ENCODE measurements around the gene DYNLL2. TPM values are rescaled to one million over a fixed set of nuclear protein-coding genes. Genes with fewer than 3 reads are reported as not detected.

DYNLL2 gene
- total RNA-seq, 1 donor from 2014 or later = 46.8 TPM

- no peaks in the 10 kb centered on the region for H3K27me3 ChIP-seq
- H3K27ac ChIP-seq = no peak overlapping the region
- Mint-ChIP-seq H3K9me3 (peaks cover 5% of the 10 kb centered on the region), H3K27me3 (ENCODE audit: insufficient read depth, low read depth) (peaks cover 2% of the 10 kb centered on the region), H3K4me1 (no peaks in the 10 kb centered on the region), H3K36me3 (no peaks in the 10 kb centered on the region), H3K4me3 (no peak overlapping the region), H3K27ac (no peak overlapping the region)
- H4K20me1 ChIP-seq (ENCODE audit: low read depth) = no peaks in the 10 kb centered on the region
- no peaks in the 10 kb centered on the region for H3K4me1 ChIP-seq
- no peaks in the 10 kb centered on the region for H3K9me3 ChIP-seq (ENCODE audit: low read depth)
- H3F3A ChIP-seq (ENCODE audit: low read depth) = peaks cover 1% of the 10 kb centered on the region
- TF ChIP-seq CTCF (IDR thresholded peaks at IDR 0.05) (no peak), EZH2phosphoT487 (IDR thresholded peaks at IDR 0.05) (no peak), EZH2 (IDR thresholded peaks at IDR 0.05) (no peak)
- DNase-seq (ENCODE audit: low spot score) = no peak
- no peak overlapping the region for H3K4me3 ChIP-seq
- no peak overlapping the region for H3K4me2 ChIP-seq
- H3K36me3 ChIP-seq = no peaks in the 10 kb centered on the region
- H2AFZ ChIP-seq (replicated peaks) = no peak overlapping the region
- H3K79me2 ChIP-seq (ENCODE audit: low read depth) = no peaks in the 10 kb centered on the region
- H3K9ac ChIP-seq = no peak overlapping the region
These were observed 21.9 kb downstream of the DYNLL2 start for GRCh38 chr17:58105093-58105492.

- Histone ChIP-seq H3K79me2 (ENCODE audit: low read depth) (no peaks in the 10 kb centered on the region), H4K20me1 (ENCODE audit: low read depth) (no peaks in the 10 kb centered on the region), H3K27ac (no peak overlapping the region), H2AFZ (replicated peaks) (no peak overlapping the region), H3F3A (ENCODE audit: low read depth) (peaks cover 6% of the 10 kb centered on the region), H3K9me3 (ENCODE audit: low read depth) (no peaks in the 10 kb centered on the region), H3K27me3 (no peaks in the 10 kb centered on the region), H3K4me3 (no peak overlapping the region), H3K4me2 (no peak overlapping the region), H3K4me1 (no peaks in the 10 kb centered on the region), H3K9ac (no peak overlapping the region), H3K36me3 (no peaks in the 10 kb centered on the region)
- DNase-seq (ENCODE audit: low spot score) = no peak
- H3K4me1 Mint-ChIP-seq = no peaks in the 10 kb centered on the region
- H3K9me3 Mint-ChIP-seq = peaks cover 5% of the 10 kb centered on the region
- H3K27ac Mint-ChIP-seq = no peak overlapping the region
- no peaks in the 10 kb centered on the region for H3K36me3 Mint-ChIP-seq
- peaks cover 2% of the 10 kb centered on the region for H3K27me3 Mint-ChIP-seq (ENCODE audit: insufficient read depth, low read depth)
- no peak overlapping the region for H3K4me3 Mint-ChIP-seq
- TF ChIP-seq CTCF (IDR thresholded peaks at IDR 0.05) (no peak), EZH2phosphoT487 (IDR thresholded peaks at IDR 0.05) (no peak), EZH2 (IDR thresholded peaks at IDR 0.05) (no peak)
These were observed 24.1 kb downstream of the DYNLL2 start for GRCh38 chr17:58107306-58107705.

GRCh38 chr17:58109197-58109596 lies 26.0 kb downstream of the DYNLL2 start:
- no peak overlapping the region for H3K4me3 Mint-ChIP-seq
- Histone ChIP-seq H3K4me1 (no peaks in the 10 kb centered on the region), H3K4me2 (no peak overlapping the region), H2AFZ (replicated peaks) (no peak overlapping the region), H3K9me3 (ENCODE audit: low read depth) (no peaks in the 10 kb centered on the region), H3K4me3 (no peak overlapping the region), H3K36me3 (no peaks in the 10 kb centered on the region), H3F3A (ENCODE audit: low read depth) (peaks cover 6% of the 10 kb centered on the region), H3K27ac (no peak overlapping the region), H4K20me1 (ENCODE audit: low read depth) (no peaks in the 10 kb centered on the region), H3K9ac (no peak overlapping the region), H3K79me2 (ENCODE audit: low read depth) (no peaks in the 10 kb centered on the region), H3K27me3 (peaks cover 11% of the 10 kb centered on the region)
- peaks cover 5% of the 10 kb centered on the region for H3K27me3 Mint-ChIP-seq (ENCODE audit: insufficient read depth, low read depth)
- no peak overlapping the region for H3K27ac Mint-ChIP-seq
- H3K4me1 Mint-ChIP-seq = peaks cover 3% of the 10 kb centered on the region
- no peaks in the 10 kb centered on the region for H3K36me3 Mint-ChIP-seq
- H3K9me3 Mint-ChIP-seq = peaks cover 5% of the 10 kb centered on the region
- TF ChIP-seq EZH2 (IDR thresholded peaks at IDR 0.05) = no peak
- no peak for TF ChIP-seq EZH2phosphoT487 (IDR thresholded peaks at IDR 0.05)
- TF ChIP-seq CTCF (IDR thresholded peaks at IDR 0.05) = no peak
- no peak for DNase-seq (ENCODE audit: low spot score)
